COLO668 (cell line): ENCODE measurements around the gene GRID2.

ENCODE experiments used
- DNase-seq: peaks from one replicate; lab custom pipeline; 2025; ENCODE audit not compliant: unreplicated experiment; lab: John Stamatoyannopoulos, UW

GRID2 gene

DNA sequence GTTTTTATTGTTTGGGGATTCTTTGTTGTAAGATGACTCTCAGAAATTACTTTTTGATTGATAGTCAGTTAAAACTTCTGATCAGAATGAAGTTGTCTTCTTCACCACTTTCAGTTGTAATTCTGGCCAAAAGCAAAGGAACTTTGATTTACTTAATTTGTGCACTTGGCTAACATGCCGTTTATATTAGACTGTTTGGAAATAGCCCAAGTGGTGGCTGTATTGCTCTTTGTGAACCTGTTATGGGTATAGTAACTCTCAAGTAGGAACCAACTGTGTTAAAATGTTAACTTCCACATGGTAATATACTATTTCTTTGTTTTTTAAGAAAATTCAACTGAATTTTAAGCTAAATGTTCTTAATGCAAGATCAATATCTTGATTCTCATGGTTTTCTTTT, 581.9 kb downstream of the GRID2 start:
- no peak for DNase-seq

DNA sequence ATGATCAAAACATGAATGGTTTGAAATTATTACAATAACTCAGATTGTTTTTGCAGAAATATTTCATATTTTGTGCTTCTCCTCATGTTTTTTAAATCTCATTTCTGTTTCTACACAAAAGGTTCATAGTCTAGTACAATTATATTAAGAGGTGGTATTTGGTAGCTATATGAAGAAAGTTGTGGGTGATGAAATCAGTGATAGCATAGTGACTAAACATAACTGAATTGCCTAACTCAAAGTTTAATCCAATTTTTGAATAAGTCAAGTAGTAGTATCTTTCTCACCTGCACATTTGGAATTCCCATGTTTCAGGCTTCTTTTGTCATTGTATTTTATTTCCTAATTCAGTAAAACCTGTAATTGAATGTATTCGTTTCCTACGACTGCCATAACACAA, 648.7 kb downstream of the GRID2 start:
- no peak for DNase-seq

DNA sequence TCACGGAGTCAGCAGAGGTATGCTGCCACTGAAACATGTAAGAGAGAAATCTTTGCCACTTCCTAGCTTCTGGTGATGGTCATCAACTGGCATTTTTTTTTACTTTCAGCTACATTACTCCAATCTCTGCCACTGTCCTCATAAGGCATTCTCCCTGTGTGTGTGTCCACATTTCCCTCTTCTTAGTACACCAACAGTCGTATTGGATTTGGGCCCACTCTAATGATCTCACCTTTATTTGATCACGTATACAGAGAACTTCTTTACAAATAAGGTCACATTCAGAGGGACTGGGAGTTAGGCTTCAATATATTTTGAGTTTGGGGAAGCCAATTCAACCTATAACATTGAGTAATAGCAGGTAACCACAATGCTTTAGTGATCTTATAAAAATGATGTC, 649.1 kb downstream of the GRID2 start:
- no peak for DNase-seq

DNA sequence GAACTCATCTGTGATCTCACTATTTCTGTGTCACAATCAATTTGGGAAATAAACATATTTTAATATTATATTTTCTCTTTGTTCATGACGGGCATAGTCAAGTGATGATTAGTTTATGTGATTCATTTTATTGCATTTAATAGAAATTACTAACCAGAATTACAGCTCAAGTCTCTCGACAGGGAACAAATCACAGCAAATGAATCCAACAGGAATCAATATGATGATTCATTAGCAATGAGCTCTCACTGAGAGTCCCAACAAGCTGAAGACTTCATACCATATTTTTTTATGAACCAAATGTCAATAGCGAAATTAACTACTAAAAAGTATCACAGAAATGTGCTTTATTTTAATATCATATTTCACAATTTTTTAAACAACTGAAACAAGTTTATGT, 649.7 kb downstream of the GRID2 start:
- DNase-seq, result no peak

DNA sequence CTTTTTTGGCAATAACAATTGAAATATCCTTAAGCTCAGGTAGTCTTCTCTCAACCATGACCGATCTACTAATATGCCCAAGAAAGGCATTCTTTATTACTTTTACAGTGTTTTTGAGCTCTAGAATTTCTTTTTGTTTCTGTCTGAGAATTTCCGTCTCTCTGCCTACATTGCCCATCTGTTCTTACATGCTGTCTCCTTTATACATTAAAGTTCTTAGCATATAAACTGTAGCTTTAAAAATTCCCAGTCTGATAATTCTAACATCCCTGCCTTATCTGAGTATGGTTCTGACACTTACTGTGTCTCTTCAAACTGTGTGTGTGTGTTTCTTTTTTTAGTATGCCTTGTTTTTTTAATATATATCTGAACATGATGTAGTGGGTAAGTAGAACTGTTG, 658.1 kb downstream of the GRID2 start:
- no peak for DNase-seq

DNA sequence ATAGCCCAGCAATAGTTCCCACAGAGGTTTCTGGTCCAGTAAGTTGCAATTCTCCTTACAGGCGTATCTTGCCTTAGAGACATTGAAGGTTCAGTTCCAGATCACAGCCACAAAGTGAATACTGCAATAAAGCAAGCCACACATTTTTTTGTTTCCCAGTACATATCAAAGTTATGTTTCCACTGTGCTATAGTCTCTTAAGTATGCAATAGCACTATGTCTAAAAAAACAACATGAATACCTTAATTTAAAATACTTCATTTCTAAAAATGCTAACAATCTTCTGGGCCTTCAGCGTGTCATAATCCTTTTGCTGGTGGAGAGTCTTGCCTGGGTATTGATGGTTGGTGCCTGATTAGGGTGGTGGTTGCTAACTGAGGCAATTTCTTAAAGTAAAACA, 659.1 kb downstream of the GRID2 start:
- no peak for DNase-seq

DNA sequence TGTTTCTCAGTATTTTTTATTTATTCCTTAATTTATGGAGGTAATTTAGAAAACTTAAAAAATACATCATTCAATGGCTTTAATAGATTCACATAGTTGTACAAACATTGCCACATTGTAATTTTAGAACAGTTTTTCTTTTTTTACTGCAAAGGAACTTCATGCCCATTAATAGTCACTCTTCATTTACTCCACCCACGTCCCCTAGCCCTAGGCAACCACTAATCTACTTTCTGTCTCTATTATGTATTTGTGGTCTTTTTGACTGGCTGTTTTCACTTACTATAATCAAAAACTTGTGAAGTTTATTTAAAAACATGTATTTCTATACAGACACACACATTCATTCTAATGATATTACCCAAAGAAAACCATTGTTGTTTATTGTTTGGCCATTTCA, 664.8 kb downstream of the GRID2 start:
- DNase-seq, result no peak

DNA sequence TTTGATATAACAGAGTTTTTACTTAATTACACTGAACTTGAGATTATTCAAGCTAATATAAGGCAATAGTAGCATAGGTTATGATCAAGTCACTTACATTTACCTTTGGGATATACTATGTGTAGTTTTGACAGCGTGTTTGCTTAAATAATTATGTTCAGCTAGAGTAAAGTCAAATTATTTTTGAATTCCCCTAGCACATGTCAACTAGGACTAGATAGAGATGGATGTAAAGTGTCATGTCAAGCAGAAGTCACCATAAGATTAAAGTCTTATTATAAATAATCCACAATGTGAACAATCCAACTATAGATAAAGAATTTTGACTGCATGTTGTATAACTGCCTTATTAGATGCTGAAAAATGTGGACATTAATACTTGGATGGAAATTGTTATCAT, 665.2 kb downstream of the GRID2 start:
- DNase-seq, result no peak

DNA sequence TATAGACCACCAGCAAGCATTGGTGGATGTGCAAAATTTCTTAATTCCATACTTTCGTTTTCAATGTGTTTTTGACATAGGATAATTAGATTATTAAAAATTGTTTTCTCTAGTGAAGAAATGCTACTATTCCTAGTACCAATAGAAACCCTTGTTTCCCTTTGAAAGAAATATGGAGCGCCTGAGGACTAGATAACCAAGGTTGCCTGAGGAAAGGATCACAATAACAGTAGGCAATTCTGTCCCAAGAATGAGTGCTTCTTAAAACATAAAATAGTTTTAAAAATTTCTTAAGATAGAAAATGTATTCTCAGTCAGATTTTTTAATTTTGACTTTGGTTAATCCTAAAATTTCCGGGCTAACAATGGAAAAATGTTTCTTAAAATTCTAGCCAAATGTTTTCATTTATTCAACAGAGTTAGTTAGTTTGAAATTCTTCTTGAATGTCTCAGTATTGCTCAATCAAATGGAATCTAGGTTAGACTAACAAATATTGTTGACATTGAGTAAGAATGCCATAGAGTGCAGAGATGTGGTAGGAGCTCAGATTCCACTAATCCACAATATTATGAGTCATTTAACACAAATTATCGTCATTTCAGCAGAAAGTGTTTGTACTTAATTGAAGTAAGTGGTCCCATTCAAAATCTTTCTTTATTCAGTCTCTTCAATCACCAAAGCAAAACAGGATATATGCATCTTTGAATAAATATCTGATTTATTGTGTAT, 666.0 kb downstream of the GRID2 start:
- no peak for DNase-seq

DNA sequence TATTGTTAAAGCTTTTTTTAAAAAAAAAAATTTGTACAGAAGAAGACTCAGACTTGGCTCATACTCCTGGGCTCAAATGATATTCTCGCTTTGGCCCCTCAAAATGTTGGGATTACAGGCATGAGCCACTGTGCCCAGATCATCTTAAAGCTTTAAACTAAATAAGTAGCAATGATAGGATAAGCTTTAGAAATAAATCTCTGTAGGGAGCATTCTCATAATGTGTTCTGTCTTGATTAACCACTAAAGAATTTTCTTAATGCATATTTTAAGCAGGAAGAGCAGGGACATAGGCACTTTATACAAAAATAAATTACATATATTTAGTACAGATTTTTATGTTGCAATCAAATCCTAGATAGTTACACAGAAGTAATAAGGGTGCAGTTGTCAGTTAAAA, 667.2 kb downstream of the GRID2 start:
- no peak for DNase-seq

DNA sequence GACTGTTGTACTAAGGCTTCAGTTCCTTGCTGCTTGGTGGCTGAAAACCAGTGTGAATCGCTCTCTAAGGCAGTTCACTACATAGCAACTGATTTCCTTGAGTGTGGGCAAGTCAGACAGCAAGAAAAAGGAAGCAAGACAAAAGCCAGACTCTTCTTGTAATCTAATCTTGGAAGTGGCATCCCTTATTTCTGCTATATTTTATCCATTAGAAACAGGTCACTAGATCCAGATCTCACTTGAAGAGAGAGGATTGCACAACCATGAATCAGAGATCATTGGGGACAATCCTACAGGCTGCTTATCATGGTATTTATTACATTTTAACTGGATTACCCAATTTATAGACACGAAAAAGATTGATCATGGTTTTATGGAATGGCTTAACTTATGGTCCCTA, 684.5 kb downstream of the GRID2 start:
- no peak for DNase-seq

DNA sequence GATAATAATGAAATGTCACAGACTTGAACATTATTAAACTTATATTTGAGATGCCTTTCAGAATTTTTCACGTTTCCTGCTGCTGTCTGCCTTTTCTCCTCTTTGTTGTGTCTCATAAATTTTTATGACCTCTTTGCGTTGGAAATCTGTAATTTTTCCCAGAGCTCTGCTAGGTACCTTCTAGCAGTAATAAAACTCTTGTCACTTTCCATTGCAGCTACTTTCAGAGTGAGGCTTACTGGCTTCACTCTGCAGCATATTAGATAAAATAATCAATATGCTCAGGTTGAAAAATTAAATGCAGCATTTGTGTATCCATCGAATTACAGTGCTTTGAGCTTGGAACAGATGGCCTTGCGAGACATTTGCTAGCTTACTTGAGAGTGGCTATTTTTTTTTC, 689.0 kb downstream of the GRID2 start:
- DNase-seq, result no peak

DNA sequence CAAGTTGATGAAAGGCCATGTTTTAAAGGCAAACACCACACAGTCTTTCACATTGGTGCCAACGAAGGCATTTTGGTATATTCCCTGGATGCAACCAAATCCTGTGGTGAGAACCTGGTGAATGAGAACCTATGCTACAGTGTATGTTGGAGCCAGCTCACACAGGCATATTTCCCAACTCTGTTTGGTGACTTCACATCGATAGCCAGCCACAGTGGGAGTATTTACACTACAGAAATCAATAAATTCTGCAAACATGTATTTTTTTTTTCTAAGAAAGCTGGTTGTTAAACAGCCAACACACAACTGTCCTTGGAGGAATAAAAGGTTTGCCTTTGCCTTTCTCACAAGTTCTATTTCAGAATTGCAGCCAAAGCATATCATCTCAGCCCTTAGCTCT, 691.0 kb downstream of the GRID2 start:
- no peak for DNase-seq

DNA sequence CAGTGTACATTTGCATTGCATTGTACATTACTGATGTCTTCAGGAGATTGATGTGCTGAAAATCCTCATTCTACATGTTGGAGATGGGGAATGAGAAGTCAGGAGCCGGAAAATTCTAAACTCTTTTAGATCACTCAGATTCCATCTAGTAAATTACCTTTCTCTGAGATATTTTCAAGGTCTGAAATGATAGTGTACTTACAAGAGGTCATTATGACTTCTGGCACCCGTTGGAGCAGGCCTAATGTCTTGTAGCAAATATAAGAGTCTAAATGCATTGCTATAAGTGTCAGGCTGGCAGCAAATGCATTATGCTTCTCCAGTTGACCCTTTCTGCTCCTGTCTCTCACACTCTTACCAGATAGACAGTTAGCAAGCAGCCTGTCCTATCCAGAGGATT, 692.8 kb downstream of the GRID2 start:
- no peak for DNase-seq

DNA sequence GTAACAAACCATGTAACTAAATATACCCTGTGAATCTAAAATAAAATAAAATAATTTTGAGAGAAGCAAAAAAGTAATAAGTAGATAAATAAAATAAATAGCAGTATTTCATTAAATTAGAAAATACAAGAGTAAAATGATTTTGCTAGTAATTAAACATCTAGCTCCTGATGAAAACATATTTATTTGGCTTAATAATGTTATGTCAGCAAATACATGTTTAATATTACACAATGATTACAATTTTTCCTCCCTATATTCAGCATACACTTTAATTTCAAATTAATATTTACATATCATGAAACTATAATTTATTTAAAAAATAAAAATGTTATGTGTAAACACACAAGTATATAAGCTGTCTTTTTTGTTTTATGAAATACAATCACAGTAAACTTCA, 697.1 kb downstream of the GRID2 start:
- DNase-seq, result no peak

DNA sequence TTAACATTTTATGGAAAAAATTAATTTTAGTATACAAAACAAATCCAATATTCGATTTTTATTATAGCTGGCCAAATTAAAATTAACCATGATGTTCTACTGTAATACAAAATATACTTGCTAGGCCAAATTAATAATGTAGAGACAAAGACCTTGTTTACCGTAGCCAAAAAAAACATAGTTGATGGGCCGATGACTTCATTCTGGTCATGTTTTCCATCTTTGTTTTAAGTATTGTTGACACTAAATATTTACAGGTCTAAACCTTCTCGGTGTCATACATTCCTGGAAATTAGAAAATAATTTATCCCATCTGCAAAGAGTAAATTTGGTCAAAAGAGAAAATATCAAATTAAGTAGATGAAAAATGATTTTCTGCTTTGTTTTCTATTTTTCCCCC, 698.5 kb downstream of the GRID2 start:
- no peak for DNase-seq

DNA sequence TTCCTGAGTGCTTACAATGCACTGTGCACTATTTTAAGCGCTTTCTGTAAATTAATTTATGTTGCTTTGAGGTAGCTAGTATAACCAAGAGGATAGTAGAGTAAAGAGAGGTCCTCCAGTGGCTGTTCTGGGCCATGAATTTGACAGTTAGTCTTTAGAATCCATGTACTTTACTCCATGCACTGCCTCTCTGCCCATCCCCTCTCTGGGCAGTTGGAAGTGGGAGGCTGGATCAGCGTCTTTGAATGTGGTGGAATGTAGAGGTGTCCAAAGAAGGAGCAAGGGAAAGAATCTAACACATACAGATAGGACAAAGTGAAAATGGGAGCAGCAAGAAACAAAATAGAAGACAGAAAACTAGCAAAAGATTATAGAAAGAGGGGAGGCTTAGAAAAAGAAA, 712.6 kb downstream of the GRID2 start:
- no peak for DNase-seq

DNA sequence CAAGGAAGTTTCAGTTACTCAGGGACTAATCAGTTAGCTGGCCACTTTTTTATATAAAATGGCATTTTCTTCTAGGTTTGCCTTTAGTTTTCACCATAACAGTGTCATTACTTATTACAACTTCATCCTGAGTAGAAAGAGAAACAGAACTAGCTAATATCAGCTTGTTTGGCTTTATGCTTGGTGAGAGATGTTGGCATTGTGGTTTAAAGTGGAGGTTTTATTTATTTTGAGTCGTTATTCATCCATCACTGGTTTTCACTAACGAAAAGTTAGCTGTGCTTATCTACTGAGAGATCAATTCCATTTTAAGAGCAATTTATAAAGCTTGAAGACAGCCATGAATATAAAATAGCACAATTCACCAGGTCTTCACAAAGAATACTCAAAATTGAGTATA, 714.5 kb downstream of the GRID2 start:
- no peak for DNase-seq

DNA sequence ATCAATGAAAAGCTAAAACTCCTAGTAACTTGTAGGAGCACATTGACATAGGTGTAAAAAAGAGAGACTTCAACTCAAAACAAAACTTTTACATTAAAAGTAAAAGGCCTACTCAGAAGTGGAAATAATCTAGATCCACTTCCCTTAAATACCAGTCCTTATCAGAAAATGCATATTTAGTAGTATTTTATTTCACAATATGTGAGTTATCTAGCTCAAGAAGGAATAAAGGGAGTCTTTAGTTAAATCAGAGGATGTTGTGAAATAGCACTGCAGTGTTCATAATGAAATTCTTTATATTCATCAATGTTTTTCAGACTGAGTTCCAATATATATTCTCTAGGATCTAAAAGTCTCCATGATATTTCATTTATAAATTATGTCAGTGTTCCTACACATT, 715.0 kb downstream of the GRID2 start:
- no peak for DNase-seq

DNA sequence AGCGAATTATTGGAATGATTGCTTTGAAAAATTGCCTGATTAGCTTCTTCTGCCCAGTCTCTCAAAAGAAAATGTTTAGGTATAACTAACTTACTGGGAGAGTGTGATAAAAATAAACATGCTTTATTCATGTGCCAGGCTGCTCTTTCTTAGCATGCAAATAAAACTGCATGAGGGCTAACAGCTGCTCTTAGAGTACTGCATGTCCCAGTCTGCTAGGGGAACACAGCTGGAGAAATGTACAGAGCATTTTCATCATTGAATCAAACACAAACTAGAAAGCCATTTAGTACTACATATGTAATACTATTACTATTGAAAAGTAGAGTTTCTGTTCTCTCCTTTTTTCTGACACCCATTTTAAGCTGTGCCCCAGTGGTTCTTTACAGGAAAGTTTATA, 726.0 kb downstream of the GRID2 start:
- no peak for DNase-seq

DNA sequence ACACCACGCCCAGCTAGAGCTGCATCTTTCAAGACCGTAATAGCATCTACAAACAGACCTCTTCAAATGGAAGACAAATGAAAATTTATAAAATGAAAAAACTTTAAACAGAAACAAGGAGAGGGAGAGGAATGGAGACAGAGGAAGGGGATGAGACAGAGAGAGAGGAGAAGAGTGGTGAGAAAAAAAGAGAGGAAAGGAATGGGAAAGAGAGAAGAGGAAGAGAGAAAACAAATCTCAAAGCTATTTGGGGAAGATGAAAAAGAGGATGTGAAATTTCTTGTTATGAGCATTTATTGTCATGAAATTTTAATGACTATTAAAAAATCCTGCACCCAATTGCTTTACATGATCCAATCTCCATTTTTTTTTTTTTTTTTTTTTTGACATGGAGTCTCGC, 726.9 kb downstream of the GRID2 start:
- no peak for DNase-seq

DNA sequence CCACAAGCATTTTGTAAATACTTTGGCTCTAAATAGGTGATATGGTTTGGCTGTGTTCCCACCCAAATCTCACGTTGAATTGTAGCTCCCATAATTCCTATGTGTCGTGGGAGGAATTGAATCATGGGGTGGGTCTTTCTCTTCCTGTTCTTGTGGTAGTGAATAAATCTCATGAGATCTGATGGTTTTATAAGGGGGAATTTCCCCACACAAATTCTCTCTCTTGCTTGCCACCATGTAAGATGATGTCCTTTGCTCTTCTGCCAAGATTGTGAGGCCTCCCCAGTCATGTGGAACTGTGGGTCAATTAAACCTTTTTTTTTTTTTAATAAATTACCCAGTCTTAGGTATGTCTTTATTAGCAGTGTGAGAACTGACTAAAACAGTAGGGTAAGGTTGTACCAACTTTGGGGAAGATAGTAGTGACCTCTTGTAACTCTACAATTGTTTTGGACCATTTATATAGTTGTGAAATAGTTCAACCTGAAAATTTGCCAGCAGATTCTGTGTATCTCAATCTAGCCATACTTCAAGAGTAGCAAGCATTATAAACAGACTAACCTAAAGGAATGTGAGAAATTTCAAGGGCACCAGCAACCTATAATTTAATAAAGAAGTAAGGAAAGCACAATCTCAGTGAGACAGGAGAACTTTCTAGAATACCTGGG, 727.8 kb downstream of the GRID2 start:
- DNase-seq, result no peak

DNA sequence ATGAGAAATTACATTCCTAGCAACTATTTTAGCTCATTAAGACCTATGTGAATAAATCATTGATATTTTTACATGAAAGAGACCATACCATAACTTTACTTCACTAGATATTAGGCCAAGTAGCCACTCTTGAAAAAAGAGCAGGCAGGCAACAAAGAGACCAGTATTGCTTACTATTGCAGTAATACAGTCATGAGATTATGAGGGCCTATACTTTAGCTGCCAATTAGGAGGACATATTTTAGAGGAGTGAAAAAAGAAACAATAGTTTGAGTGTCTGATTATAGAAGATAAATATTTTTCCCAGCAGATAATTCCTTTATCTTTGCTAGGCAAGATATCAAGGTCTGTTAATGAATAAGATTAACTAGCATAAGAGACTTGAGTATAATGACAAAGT, 739.0 kb downstream of the GRID2 start:
- no peak for DNase-seq
